Subcutaneous abdominal adipose tissue (tissue), 5 donors: Measurements from ENCODE around the gene IL1B.
A peak's percentile ranks its signal among the peaks of the same experiment; 100 is the strongest.

Source experiments
- H3K27ac ChIP-seq: one replicate; pipeline ENCODE4 v1.7.0; 2013; ENCODE audit warnings: low read depth, mild to moderate bottlenecking, inconsistent platforms, low read length, moderate library complexity
- H3K27me3 ChIP-seq, 5 donors: one replicate each; pipeline ENCODE4 v1.7.0; 2013; ENCODE audit warnings: low read length in 5 of 5, inconsistent platforms in 1 of 5; ENCODE audit not compliant: control insufficient read depth in 5 of 5, insufficient read depth in 4 of 5
- H3K36me3 ChIP-seq, 5 donors: one replicate each; pipeline ENCODE4 v1.7.0; 2013; ENCODE audit warnings: low read length in 5 of 5; ENCODE audit not compliant: control insufficient read depth in 5 of 5, insufficient read depth in 5 of 5
- H3K4me1 ChIP-seq, 5 donors: one replicate each; pipeline ENCODE4 v1.7.0; 2013; ENCODE audit warnings: low read length in 5 of 5, mild to moderate bottlenecking in 3 of 5, moderate library complexity in 1 of 5; ENCODE audit not compliant: control insufficient read depth in 5 of 5, insufficient read depth in 5 of 5
- H3K4me3 ChIP-seq, 5 donors: one replicate each; pipeline ENCODE4 v1.7.0; 2013; ENCODE audit warnings: low read length in 5 of 5, low read depth in 1 of 5
- H3K9ac ChIP-seq, 5 donors: one replicate each; pipeline ENCODE4 v1.7.0; 2013; ENCODE audit warnings: low read length in 5 of 5, mild to moderate bottlenecking in 4 of 5, moderate library complexity in 3 of 5
- H3K9me3 ChIP-seq, 5 donors: one replicate each; pipeline ENCODE4 v1.7.0; 2013; ENCODE audit warnings: low read length in 5 of 5; ENCODE audit not compliant: control insufficient read depth in 5 of 5
- donor health status: healthy.
- donor health status: healthy.
- donor health status: healthy.
- donor health status: healthy.
- donor health status: healthy.

IL1B gene

DNA sequence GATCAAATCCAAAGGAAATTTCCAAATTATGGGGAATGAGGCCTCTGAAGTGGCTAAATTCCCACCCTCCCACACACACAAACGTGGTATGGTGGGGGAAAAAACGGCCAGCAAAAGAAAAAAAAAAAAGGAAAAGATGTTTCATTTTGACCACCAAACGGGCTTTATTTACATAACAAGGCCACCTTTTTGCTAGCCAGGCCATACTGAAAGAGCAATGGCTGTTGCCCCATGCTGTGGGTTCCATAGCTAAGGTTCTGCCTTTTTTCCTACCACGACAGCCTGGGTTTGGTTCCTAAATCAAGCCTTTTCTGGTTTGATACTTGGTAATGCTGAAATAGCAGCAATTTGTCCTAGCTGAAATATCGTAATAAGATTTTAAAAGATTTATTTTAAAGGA lies 14.0 kb upstream of the IL1B start:
- H3K36me3 ChIP-seq: no peaks in the 10 kb centered on the region
- H3K4me3 ChIP-seq: no peak overlapping the region
- H3K27ac ChIP-seq: no peak overlapping the region
- H3K9ac ChIP-seq: no peak overlapping the region
- no peaks in the 10 kb centered on the region for H3K27me3 ChIP-seq
- H3K9me3 ChIP-seq: no peaks in the 10 kb centered on the region
- no peaks in the 10 kb centered on the region for H3K4me1 ChIP-seq

DNA sequence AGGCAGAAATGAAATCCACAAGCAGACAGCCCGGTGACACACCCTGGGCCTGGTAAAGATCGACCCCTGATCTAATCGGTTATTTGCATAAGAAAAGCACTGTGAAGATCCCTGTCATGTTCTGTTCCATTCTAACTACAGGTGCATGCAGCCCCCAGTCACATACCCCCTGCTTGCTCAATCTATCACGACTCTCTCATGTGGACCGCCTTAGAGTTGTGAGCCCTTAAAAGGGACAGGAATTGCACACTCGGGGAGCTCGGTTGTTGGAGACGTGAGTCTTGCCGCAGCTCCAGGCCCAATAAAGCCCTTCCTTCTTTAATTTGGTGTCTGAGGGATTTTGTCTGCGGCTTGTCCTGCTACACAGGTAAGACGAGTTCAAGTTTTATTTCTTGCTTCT lies 13.4 kb upstream of the IL1B start:
- no peak overlapping the region for H3K4me3 ChIP-seq
- no peaks in the 10 kb centered on the region for H3K36me3 ChIP-seq
- H3K4me1 ChIP-seq: no peaks in the 10 kb centered on the region
- H3K9ac ChIP-seq: no peak overlapping the region
- no peaks in the 10 kb centered on the region for H3K9me3 ChIP-seq
- H3K27me3 ChIP-seq: no peaks in the 10 kb centered on the region
- H3K27ac ChIP-seq: no peak overlapping the region

DNA sequence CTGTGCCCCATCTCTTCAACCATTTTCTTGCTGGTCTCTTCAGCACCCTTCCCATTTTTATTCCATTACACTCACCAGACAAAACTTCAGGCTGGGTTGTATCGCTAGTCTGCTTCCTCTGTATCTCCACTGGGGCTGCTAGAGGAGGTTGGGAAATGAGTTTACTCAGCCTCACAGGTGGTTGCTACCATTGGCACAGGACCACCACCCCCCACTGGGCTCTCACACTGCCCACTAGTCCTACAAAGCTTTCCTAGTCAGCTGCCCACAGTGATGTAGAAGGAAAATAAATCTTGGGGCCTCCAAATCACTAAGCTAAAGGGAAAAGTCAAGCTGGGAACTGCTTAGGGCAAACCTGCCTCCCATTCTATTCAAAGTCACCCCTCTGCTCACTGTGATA lies 12.3 kb upstream of the IL1B start:
- H3K27ac ChIP-seq: no peak overlapping the region
- H3K4me1 ChIP-seq: no peaks in the 10 kb centered on the region
- H3K27me3 ChIP-seq: no peaks in the 10 kb centered on the region
- H3K9me3 ChIP-seq: no peaks in the 10 kb centered on the region
- H3K4me3 ChIP-seq: no peak overlapping the region
- no peaks in the 10 kb centered on the region for H3K36me3 ChIP-seq
- no peak overlapping the region for H3K9ac ChIP-seq

DNA sequence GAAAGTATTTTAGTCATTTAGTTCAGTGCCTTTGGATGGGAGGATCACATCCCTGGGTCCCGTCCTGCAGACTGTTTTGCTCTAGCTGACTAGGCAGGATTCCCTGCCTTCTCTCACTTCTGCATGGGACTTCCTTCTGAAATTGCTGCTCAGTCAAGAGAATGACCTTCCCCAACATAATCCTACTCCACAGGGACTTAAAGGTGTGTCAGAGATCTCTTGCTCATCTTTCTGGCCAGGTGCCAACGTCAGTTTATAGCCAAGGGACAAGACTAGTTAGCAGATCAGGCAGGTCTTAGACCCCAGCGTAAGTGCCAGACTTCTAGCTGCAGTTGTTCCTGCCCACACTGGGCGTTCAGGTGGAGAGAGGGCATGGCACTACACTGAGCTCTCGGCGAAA lies 9.5 kb upstream of the IL1B start:
- Histone ChIP-seq H3K9me3 (no peaks in the 10 kb centered on the region), H3K36me3 (no peaks in the 10 kb centered on the region), H3K27me3 (no peaks in the 10 kb centered on the region), H3K4me3 (no peak overlapping the region), H3K9ac (no peak overlapping the region), H3K27ac (no peak overlapping the region), H3K4me1 (peaks cover 0 to 5% (median 0%) of the 10 kb centered on the region in 5 donors)

DNA sequence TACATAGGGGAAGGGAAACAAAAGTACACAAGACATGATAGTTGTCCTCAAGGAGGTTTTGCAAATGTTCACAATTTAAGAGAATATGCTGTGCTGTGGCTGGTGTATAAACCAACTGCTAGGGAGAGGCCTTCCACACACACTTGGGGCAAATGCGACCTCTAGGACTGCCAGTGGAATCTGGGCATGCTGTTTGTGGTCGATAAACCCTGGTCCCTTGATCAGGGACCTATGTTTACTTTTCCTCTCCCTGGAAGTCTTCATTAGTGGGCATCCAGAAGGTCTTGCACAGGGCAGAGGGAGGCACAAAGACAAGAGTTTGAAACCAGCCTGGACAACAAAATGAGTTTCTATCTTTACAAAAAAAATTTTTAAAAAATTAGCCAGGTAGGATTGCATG lies 7.3 kb upstream of the IL1B start:
- H3K27me3 ChIP-seq: peaks cover 0 to 5% (median 0%) of the 10 kb centered on the region in 5 donors
- H3K9me3 ChIP-seq: no peaks in the 10 kb centered on the region
- peaks cover 0 to 14% (median 3%) of the 10 kb centered on the region in 5 donors for H3K4me1 ChIP-seq
- no peak overlapping the region for H3K9ac ChIP-seq
- no peak overlapping the region for H3K4me3 ChIP-seq
- no peak overlapping the region for H3K27ac ChIP-seq
- H3K36me3 ChIP-seq: no peaks in the 10 kb centered on the region

DNA sequence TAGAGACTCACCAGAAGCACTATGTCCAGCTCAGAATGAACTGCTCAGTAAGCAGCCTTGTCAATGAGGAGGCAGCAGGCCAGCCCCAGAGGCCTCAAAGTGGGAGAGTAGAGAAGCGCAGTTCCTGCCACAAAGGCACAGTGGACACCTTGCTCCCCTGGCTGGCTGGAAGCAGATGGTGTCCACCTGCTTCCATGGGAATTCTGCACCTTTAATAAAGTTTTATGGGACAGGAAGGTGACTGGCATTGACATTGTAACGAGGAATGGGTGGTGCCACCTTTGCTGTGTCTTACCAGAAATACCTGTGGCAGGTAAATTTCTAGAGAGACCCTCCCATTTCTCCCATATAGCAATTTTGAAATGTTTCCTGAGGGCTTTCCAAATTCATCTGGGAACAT lies 6.7 kb upstream of the IL1B start:
- peaks cover 0 to 5% (median 0%) of the 10 kb centered on the region in 5 donors for H3K27me3 ChIP-seq
- no peak overlapping the region for H3K4me3 ChIP-seq
- no peak overlapping the region for H3K27ac ChIP-seq
- no peaks in the 10 kb centered on the region for H3K9me3 ChIP-seq
- H3K4me1 ChIP-seq: peaks cover 0 to 14% (median 3%) of the 10 kb centered on the region in 5 donors
- H3K36me3 ChIP-seq: no peaks in the 10 kb centered on the region
- H3K9ac ChIP-seq: no peak overlapping the region

DNA sequence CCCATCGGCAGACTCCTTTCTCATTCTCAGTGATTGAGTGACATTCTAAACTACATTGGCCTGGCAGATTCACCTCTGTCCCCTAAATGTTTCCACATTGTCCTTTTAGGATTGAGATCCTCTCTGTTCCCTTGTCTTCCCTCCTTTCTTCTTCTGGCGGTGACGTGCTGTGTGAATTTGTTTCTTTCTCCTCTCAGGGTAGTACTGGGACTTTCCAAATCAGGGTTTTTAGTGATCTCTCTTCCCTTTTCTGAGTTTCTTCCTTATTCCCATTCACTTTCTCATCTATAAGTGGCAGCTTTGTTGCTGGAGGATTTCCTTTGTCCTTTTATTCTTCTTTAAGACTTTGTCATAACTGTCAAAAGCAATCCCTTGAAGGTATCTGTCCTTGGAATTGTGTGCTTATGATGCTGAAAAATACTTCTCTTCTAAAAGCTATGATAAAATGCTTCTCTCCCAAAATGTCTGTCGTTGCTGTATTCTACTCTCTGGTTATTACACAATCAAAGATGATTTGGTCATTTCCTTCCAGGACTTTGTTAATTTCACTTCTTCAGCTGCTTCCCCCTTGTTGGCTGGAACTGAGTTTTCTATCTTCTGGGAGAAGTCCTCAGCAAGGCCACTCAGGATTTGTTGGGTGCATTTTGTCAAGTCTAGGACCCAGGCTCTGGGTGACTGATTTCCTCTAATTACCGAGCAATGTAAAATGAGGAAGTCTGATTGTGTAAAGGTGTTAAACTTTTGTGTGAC lies 4.9 kb upstream of the IL1B start:
- Histone ChIP-seq H3K36me3 (no peaks in the 10 kb centered on the region), H3K27ac (no peak overlapping the region), H3K4me3 (no peak overlapping the region), H3K9me3 (no peaks in the 10 kb centered on the region), H3K9ac (no peak overlapping the region), H3K4me1 (peaks cover 2 to 22% (median 10%) of the 10 kb centered on the region in 5 donors), H3K27me3 (peaks cover 0 to 5% (median 0%) of the 10 kb centered on the region in 5 donors)

DNA sequence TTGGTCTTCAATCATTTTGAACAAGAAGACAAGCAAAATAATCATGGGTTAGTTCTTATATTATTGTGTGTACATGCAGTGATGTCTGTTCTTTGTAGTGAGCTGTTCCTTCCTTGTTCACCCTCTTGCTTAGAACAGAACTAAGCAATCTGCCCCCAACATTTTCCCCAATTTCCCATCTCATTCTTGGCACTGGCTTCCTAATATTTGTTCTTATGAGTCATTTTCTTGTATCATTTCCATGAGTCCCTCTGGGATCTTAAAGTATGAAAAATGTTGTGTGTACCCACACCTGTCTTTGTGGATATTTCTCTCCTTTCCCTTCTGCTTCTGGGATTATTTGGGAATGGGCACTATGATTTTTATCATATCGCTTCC lies 3.5 kb upstream of the IL1B start:
- Histone ChIP-seq H3K4me1 (peaks cover 2 to 36% (median 23%) of the 10 kb centered on the region in 5 donors), H3K36me3 (no peaks in the 10 kb centered on the region), H3K9me3 (no peaks in the 10 kb centered on the region), H3K27me3 (peaks cover 0 to 5% (median 0%) of the 10 kb centered on the region in 5 donors), H3K9ac (no peak overlapping the region), H3K4me3 (no peak overlapping the region), H3K27ac (no peak overlapping the region)

DNA sequence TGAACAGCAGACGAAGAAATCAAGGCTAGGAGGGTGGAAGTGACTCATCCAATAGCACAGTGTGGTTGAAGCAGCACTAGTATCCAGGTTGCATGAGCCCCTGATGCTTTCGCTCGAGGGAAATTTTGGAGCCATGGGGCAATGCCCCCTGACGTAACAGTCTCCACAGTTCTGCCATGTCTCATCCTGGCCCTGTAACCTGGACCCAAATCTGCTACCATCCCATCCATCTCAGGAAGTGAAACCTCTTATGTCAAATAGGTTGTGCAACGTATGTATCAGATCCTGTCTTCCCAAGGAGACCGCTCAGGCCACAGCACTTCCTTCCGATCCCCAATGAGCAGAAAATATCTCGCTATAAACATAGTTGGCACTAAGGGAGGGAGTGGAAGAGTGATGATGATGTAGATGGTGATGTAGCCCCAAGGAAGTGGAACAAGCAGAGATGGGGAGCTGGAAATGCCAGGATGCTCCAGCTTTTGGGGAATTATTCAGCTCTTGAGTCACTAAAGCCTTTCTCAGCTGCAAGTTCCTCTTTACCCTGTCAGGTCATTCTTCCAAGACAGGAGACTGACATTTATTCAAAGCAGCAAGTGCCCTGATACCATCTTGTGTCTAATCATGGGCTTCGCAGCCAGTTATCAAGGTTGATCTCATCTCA lies 3.0 kb upstream of the IL1B start:
- Histone ChIP-seq H3K27me3 (peaks cover 0 to 5% (median 0%) of the 10 kb centered on the region in 5 donors), H3K9me3 (no peaks in the 10 kb centered on the region), H3K4me1 (peaks cover 2 to 40% (median 26%) of the 10 kb centered on the region in 5 donors), H3K36me3 (no peaks in the 10 kb centered on the region), H3K27ac (no peak overlapping the region), H3K9ac (no peak overlapping the region), H3K4me3 (no peak overlapping the region)

DNA sequence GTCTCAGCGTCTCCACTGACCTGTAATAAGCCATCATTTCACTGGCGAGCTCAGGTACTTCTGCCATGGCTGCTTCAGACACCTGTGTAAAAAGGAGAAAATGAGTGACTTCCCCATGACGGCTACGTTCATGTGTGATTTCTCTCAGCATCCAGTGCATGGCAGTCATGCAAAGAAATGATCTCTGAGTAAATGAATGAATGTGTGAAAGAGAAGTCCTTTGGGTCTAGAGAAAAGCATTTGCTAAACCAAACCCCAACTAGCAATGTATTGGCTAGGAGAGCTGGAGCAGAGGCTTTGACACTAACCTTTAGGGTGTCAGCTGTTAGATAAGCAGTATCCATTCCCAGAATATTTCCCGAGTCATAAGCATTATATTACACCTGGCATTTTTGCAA lies 417 bp downstream of the IL1B start:
- Histone ChIP-seq H3K27me3 (peaks cover 0 to 5% (median 0%) of the 10 kb centered on the region in 5 donors), H3K4me1 (peaks cover 6 to 52% (median 36%) of the 10 kb centered on the region in 5 donors), H3K9me3 (no peaks in the 10 kb centered on the region), H3K4me3 (peak overlapping the region in 1 of 5 donors; percentile 19), H3K27ac (no peak overlapping the region), H3K9ac (peak overlapping the region in 1 of 5 donors; percentile 1), H3K36me3 (no peaks in the 10 kb centered on the region)
